SW 1271 (cell line): ENCODE data around the gene PLK5.
A peak's percentile ranks its signal among the peaks of the same experiment; 100 is the strongest.
"Not testable (repeated sequence)": the region's sequence is repeated elsewhere in the genome, so short reads cannot be mapped to it uniquely, and the experiment has no call there.

Experiments
- DNase-seq, 2 experiments: peaks; one replicate each; lab custom pipeline; 2025; lab: John Stamatoyannopoulos, UW

Gene PLK5

GRCh38 chr19:1507763-1508506 is 15.9 kb upstream of the PLK5 start:
- DNase-seq: peak; percentile 78 to 93

- DNase-seq: no peak
Measured at GRCh38 chr19:1508507-1508856, 15.4 kb upstream of the PLK5 start.

DNA sequence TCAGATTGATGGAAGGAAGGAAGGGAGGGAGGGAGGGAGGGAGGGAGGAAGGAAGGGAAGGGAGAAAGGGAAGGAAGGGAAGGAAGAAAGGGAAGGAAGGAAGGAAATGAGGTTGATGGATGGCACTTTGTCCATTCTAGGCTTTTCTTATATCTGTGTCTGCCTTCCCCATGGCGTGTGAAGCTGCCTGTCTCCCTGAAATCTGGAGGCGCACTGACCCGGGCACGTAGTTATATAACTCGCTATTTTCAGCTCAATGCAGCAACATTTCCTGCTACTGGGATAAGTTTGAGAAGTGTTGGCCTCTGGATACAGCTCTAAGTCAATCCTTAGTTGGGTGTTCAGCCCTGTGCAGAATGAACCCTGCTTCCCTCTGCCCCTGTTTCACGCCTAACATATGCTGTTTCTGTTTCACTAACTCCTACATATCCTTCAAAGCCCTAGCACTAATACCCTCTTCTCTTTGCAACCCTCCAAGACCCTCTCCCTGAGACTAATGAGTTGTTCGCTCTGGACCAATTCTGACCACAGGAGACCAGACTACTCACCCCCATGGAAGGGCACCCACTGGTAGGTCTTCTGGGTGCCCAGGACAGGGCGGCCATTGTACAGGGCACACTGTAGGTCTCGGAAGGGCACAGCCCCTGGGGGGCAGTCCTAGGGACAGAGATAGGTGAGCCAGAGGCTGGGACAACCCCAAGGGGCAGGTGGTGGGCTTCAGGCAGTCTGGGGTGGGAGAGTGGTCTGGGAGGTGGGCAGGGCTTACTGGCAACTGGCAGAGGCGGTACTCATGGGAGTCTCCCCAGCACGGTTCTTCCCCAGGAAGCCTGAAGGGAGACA is 14.1 kb upstream of the PLK5 start:
- DNase-seq: no peak

DNA sequence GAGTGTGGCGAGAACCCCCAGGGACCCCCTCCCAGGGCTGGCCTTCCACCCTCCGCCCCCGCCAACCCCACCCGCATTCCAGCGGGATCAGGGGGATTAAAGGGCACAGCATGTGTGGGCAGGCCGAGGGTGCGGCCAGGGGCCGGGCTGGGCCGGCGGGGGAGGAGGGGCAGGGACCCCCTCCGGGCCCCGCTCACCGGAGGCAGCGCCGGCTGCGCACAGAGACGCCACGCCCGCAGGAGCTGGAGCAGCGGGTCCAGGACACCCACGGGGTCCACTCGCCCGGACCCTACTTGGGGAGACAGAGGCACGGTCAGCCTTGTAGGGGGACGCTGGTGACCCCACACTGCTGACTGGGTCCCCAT is 13.5 kb upstream of the PLK5 start:
- DNase-seq: no peak

DNA sequence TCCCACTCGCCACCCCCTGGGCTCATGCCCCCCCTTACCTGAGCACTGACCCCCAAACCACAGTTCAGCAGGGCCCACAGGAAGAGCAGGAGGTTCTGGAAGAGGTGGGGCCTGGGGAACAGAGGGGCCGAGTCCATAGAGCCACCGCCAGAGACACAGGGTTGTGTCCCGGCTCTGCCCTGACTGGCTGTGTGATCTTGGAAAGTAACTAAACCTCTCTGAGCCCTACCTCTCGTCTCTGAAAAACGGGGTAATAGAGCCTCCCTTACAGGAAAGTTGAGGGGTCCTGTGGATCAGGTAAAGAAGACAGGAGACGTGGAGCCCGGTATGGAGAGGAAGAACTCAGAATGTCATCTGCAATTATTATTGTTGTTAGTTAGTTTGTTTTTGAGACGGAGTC is 13.1 kb upstream of the PLK5 start:
- no peak for DNase-seq

- DNase-seq: no peak
Measured at GRCh38 chr19:1511318-1512317, 12.3 kb upstream of the PLK5 start.

GRCh38 chr19:1512671-1513498 is 11.0 kb upstream of the PLK5 start, which contains the start of gene ADAMTSL5:
Gene ADAMTSL5 (minus strand): TSS chr19:1513019. CDS start chr19:1510943, 2,076 bp downstream.
- peak; percentile 40 to 56 for DNase-seq

GRCh38 chr19:1513499-1514294 is 10.2 kb upstream of the PLK5 start:
- DNase-seq: peak; percentile 14 to 38

DNA sequence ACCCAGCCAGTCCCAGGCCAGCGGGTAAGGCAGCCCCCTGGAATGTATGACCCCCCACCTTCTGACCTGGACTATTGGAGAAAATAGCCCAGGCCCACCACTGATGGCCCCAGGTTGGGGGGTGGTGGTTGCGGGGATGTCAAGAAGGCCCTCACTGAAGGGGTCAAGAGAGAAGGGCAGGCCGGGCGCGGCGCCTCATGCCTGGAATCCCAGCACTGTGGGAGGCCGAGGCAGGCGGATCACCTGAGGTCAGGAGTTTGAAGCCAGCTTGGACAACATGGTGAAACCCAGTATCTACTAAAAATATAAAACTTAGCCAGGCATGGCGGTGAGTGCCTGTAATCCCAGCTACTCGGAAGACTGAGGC is 9.6 kb upstream of the PLK5 start:
- DNase-seq: no peak

DNA sequence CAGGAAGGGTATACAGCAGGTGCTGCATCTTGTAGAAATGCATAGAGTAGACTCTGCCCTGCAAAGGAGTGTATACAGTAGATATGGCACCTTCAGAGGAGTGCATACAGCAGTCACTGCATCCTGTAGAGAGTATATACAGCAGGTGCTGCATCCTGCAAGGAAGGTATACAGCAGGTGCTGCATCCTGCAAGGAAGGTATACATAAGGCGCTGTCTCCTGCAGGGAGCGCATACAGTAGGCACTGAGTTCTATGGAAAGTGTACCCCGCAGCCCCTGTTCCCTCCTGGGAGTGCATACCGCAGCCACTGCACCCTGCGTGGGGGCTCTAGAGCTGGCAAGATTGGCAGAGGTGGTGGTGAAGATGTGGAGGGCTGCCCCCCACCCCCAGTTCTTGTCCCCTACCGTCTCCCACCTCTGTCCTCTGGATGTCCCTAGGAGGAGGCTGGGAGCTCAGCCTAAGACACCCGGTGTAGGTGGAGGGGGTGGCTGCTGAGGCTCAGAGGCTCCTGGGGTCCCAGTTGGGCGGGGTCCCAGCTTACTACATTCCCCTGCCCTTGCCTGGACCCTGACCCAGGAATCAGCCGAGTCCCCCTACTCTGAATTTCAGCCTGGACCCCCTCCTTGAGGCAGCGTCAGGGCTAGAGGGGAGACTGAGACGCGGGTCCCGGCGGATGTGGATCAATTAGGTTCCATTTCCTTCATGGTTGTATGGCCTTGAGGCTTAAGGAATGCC is 8.7 kb upstream of the PLK5 start:
- DNase-seq: no peak

DNA sequence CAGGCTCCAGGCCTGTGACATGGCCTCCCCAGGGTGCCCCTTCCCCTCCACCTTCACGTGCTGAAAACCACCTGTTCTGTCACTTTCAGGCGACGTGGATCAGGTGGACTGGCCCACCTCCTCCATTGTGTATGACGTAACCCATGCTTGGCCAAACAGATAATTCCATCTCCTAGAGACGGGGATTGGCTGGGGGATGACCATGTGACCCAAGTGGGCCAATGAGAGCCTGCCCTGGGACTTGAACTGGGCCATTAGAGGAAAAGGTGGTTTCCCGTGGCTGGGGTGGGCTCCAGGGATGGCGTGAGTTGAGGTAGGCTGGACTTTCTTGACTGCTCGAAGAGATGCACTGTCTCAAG is 7.5 kb upstream of the PLK5 start:
- no peak for DNase-seq

GRCh38 chr19:1518471-1518870 is 5.4 kb upstream of the PLK5 start:
- DNase-seq: no peak

DNA sequence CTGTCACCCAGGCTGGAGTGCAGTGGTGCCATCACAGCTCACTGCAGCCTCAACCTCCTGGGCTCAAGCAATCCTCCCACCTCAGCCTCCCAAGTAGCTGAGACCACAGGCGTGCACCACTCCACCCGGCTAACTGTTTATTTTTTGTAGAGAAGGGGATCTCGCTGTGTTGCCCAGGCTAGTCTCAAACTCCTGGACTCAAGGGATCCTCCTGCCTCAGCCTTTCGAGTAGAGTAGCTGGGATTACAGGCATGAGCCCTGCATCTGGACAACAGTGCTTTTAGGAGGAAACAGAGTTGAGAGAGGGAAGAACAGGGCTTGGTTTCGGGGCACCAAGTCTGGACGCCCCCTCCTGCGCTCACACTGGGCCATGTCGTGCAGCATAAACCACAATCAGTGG is 4.1 kb upstream of the PLK5 start:
- DNase-seq: not testable (repeated sequence)

DNA sequence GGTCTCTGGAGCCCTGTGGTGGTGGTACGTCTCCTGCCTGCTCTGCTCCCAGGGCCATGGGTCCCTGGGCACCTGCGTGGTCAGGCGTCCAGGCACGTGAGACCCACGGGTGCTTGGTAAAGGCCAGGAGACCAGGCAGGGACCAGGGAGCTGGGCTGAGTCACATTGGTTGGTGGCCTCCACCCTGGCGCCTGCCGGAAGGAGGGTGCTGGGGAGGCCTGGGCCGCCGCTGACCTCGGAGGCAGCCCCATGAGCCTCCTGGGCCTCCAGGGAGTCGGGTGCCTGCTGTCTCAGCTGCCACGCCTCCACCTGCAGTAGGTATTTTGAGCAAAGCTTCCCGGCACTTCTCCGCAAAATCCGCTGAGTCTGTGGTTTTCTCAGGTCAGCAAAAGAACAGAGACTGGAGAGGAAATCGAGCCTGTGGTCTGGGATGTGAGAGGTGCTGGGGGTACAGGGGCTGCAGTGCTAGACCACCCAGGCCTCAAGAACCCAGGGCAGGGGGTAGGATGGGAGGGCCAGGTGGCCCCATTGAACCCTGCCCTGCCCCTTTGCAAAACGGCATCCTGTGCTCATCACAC is 3.6 kb upstream of the PLK5 start:
- no peak for DNase-seq

DNA sequence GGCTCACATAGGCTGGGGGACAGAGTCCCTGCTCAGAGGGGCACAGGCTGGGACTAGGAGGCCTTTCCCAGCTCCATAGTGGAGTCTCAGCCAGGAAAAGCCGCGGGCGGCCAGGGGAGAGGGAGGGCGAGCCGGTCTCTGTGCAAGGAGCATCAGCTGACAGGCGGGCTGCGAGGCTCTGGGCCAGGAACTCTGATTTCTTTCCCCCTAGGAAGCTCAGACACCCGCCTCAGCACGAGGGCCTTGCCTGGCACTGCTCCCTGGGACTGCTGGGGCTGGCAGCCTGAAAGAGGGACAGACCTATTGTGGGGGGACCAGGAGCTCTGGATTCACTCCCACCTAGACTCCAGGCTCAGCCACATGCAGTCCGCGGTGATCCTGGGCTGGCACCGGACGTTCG is 2.2 kb upstream of the PLK5 start:
- DNase-seq: no peak

GRCh38 chr19:1522061-1522460 is 1.8 kb upstream of the PLK5 start:
- no peak for DNase-seq

DNA sequence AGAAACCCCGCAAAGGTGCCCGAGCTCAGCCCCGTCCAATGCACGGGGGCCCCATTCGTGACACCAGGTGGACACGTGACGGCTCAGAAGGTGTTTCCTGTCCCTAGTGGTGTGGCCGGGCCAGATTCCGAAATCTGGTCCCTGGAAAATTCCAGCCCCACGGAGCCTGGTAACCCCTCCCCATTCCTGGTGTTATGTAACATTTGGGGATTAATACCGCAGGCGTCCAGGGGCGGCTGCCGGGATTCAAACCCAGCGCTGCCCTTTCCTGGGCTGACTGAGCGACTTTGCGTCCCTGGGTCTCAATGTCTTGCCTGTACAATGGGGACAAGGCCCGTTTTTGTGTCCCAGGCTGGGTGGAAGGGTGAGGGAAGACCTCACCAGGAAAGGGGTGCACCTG is 1.0 kb upstream of the PLK5 start:
- DNase-seq: no peak

- DNase-seq: no peak
Measured at GRCh38 chr19:1524287-1524971, 552 bp downstream of the PLK5 start.

DNA sequence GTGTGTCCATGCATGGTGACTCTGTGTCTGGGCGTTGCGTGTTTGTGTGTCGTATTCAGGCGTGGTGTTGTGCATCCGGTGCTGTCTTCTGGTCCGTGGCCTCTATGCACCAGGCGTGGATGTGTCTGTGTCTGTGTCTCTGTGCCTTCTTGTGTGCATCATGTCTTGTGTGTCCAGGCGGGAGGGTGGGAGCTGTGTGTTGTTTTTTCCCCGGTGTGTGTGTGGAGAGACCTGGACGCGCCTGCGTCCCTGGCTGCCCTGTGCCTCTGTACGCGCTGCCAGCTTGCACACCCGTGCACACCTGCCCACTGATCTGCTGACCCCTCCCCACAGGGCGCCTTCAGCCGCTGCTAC is 1.1 kb downstream of the PLK5 start:
- DNase-seq: no peak
